ENCODE results near the gene OR6N2.

OR6N2 gene

GRCh38 chr1:158818975-158819431, 38.0 kb upstream of the OR6N2 start:
- DNase-seq (ENCODE audit: low read depth in 1 of 2, low spot score in 1 of 2): no peak
- TF ChIP-seq POLR2AphosphoS5 (IDR thresholded peaks at IDR 0.05; ENCODE audit: low read depth): no peak
- TF ChIP-seq, protein P1, sequence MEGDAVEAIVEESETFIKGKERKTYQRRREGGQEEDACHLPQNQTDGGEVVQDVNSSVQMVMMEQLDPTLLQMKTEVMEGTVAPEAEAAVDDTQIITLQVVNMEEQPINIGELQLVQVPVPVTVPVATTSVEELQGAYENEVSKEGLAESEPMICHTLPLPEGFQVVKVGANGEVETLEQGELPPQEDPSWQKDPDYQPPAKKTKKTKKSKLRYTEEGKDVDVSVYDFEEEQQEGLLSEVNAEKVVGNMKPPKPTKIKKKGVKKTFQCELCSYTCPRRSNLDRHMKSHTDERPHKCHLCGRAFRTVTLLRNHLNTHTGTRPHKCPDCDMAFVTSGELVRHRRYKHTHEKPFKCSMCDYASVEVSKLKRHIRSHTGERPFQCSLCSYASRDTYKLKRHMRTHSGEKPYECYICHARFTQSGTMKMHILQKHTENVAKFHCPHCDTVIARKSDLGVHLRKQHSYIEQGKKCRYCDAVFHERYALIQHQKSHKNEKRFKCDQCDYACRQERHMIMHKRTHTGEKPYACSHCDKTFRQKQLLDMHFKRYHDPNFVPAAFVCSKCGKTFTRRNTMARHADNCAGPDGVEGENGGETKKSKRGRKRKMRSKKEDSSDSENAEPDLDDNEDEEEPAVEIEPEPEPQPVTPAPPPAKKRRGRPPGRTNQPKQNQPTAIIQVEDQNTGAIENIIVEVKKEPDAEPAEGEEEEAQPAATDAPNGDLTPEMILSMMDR (IDR thresholded peaks at IDR 0.05; ENCODE audit: insufficient read depth, low read length): no peak
- TF ChIP-seq GABPA (IDR thresholded peaks at IDR 0.05; ENCODE audit: low read depth): no peak
- TF ChIP-seq, protein P2, sequence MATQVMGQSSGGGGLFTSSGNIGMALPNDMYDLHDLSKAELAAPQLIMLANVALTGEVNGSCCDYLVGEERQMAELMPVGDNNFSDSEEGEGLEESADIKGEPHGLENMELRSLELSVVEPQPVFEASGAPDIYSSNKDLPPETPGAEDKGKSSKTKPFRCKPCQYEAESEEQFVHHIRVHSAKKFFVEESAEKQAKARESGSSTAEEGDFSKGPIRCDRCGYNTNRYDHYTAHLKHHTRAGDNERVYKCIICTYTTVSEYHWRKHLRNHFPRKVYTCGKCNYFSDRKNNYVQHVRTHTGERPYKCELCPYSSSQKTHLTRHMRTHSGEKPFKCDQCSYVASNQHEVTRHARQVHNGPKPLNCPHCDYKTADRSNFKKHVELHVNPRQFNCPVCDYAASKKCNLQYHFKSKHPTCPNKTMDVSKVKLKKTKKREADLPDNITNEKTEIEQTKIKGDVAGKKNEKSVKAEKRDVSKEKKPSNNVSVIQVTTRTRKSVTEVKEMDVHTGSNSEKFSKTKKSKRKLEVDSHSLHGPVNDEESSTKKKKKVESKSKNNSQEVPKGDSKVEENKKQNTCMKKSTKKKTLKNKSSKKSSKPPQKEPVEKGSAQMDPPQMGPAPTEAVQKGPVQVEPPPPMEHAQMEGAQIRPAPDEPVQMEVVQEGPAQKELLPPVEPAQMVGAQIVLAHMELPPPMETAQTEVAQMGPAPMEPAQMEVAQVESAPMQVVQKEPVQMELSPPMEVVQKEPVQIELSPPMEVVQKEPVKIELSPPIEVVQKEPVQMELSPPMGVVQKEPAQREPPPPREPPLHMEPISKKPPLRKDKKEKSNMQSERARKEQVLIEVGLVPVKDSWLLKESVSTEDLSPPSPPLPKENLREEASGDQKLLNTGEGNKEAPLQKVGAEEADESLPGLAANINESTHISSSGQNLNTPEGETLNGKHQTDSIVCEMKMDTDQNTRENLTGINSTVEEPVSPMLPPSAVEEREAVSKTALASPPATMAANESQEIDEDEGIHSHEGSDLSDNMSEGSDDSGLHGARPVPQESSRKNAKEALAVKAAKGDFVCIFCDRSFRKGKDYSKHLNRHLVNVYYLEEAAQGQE (IDR thresholded peaks at IDR 0.05; ENCODE audit: insufficient replicate concordance, low read depth): no peak

GRCh38 chr1:158818560-158818959, 37.6 kb upstream of the OR6N2 start:
- Histone ChIP-seq H3K4me3 (replicated peaks; ENCODE audit: insufficient read depth, low read length) (no peak overlapping the region), H3K27me3 (ENCODE audit: insufficient read depth, poor library complexity, severe bottlenecking) (no peaks in the 10 kb centered on the region), H3K27ac (replicated peaks) (peak overlapping the region; percentile 72)
- TF ChIP-seq SPI1 (IDR thresholded peaks at IDR 0.05; ENCODE audit: borderline replicate concordance, low read depth) (peak; percentile 42; the same call in 1 of the 2 replicates), POLR2AphosphoS5 (IDR thresholded peaks at IDR 0.05; ENCODE audit: low read depth) (no peak), GABPA (IDR thresholded peaks at IDR 0.05; ENCODE audit: low read depth) (no peak)
- TF ChIP-seq, protein P2 (IDR thresholded peaks at IDR 0.05; ENCODE audit: insufficient replicate concordance, low read depth): no peak
- TF ChIP-seq, protein P1 (IDR thresholded peaks at IDR 0.05; ENCODE audit: insufficient read depth, low read length): no peak
- DNase-seq (ENCODE audit: low read depth in 1 of 2, low spot score in 1 of 2): peak; percentile 61 to 82

More at GRCh38 chr1:158818975-158819431, 38.0 kb upstream of the OR6N2 start:
- Histone ChIP-seq H3K27me3 (ENCODE audit: insufficient read depth, poor library complexity, severe bottlenecking) (no peaks in the 10 kb centered on the region), H3K27ac (replicated peaks) (peak overlapping the region; percentile 72), H3K4me3 (replicated peaks; ENCODE audit: insufficient read depth, low read length) (no peak overlapping the region)

DNA sequence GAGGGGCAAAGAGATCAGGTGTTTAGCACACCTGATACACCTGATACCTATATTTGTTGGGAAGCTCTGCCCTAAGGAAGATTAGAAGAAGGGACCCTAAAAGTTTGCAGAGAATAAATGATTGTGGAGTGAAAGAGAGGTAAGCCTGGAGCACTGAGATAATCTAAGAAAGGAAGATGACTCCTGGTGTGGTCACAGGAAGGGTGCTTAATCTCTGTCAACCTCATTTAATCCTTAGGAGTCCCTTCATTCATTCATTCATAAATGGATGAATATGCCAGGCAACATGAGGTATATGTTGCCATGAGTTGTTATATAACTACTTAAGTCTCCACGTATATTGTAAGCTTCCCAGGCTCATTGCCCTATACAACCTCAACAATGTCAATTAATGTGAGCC, 34.0 kb upstream of the OR6N2 start:
- Histone ChIP-seq H3K27ac (replicated peaks) (peak overlapping the region; percentile 61; the same call in 1 of the 2 replicates), H3K27me3 (ENCODE audit: insufficient read depth, poor library complexity, severe bottlenecking) (no peaks in the 10 kb centered on the region), H3K4me3 (replicated peaks; ENCODE audit: insufficient read depth, low read length) (no peak overlapping the region)
- TF ChIP-seq SPI1 (IDR thresholded peaks at IDR 0.05; ENCODE audit: borderline replicate concordance, low read depth): no peak
- no peak for DNase-seq (ENCODE audit: low read depth in 1 of 2, low spot score in 1 of 2)

- H3K27ac ChIP-seq (replicated peaks): peak overlapping the region; percentile 61
- no peaks in the 10 kb centered on the region for H3K27me3 ChIP-seq (ENCODE audit: insufficient read depth, poor library complexity, severe bottlenecking)
- DNase-seq (ENCODE audit: low read depth in 1 of 2, low spot score in 1 of 2): peak in 1 of 2 experiments; percentile 56
- no peak overlapping the region for H3K4me3 ChIP-seq (replicated peaks; ENCODE audit: insufficient read depth, low read length)
- TF ChIP-seq SPI1 (IDR thresholded peaks at IDR 0.05; ENCODE audit: borderline replicate concordance, low read depth) (peak; percentile 60; the same call in 1 of the 2 replicates), POLR2AphosphoS5 (IDR thresholded peaks at IDR 0.05; ENCODE audit: low read depth) (no peak)
- TF ChIP-seq, protein P2 (IDR thresholded peaks at IDR 0.05; ENCODE audit: insufficient replicate concordance, low read depth): no peak
Measured at GRCh38 chr1:158813164-158813563, 32.2 kb upstream of the OR6N2 start.
